NCI-H128 (cell line): ENCODE measurements around the gene HSPA9.

Experiments
- DNase-seq: peaks from one replicate; lab custom pipeline; 2025; ENCODE audit not compliant: unreplicated experiment; lab: John Stamatoyannopoulos, UW

HSPA9 gene

GRCh38 chr5:138564242-138564641, 11.0 kb downstream of the HSPA9 start:
- DNase-seq = no peak

- no peak for DNase-seq
Measured at GRCh38 chr5:138563340-138564118, 11.7 kb downstream of the HSPA9 start.

- DNase-seq = no peak
Measured at GRCh38 chr5:138560971-138561370, 14.2 kb downstream of the HSPA9 start.

GRCh38 chr5:138559937-138560336, 15.3 kb downstream of the HSPA9 start:
- DNase-seq = no peak

GRCh38 chr5:138557677-138558076, 17.5 kb downstream of the HSPA9 start:
- DNase-seq = no peak

- DNase-seq = no peak
Measured at GRCh38 chr5:138554143-138554542, 21.1 kb downstream of the HSPA9 start.

- DNase-seq = no peak
Measured at GRCh38 chr5:138553437-138554095, 21.6 kb downstream of the HSPA9 start.

GRCh38 chr5:138552657-138553056, 22.5 kb downstream of the HSPA9 start:
- DNase-seq = no peak

GRCh38 chr5:138549414-138549813, 25.8 kb downstream of the HSPA9 start:
- DNase-seq = no peak

- no peak for DNase-seq
Measured at GRCh38 chr5:138545919-138546562, 29.2 kb downstream of the HSPA9 start.

- DNase-seq = no peak
Measured at GRCh38 chr5:138544181-138545134, 30.7 kb downstream of the HSPA9 start.

GRCh38 chr5:138543730-138544104, 31.5 kb downstream of the HSPA9 start:
- no peak for DNase-seq

- peak; percentile 91 for DNase-seq
Measured at GRCh38 chr5:138542956-138543729, 32.1 kb downstream of the HSPA9 start, which contains the start of gene ETF1. Gene ETF1, minus strand, starts transcription at chr5:138543236. Its CDS starts 318 bp downstream, at chr5:138542918.

- no peak for DNase-seq
Measured at GRCh38 chr5:138542180-138542955, 32.8 kb downstream of the HSPA9 start.

- no peak for DNase-seq
Measured at GRCh38 chr5:138541511-138542179, 33.6 kb downstream of the HSPA9 start.

GRCh38 chr5:138539791-138540190, 35.4 kb downstream of the HSPA9 start:
- no peak for DNase-seq

GRCh38 chr5:138538943-138539627, 36.1 kb downstream of the HSPA9 start:
- DNase-seq = no peak

GRCh38 chr5:138536665-138537315, 38.4 kb downstream of the HSPA9 start:
- no peak for DNase-seq
